Keratinocyte (primary cell): ENCODE results near the gene NEDD8.

Source experiments
- EZH2 ChIP-seq: IDR thresholded peaks from one replicate; pipeline ENCODE4 v1.6.1; 2012; ENCODE audit warnings: inconsistent platforms, mild to moderate bottlenecking, low read length, moderate library complexity
- TF ChIP-seq, protein P1 (sequence below), 3 experiments: IDR thresholded peaks in 1 of 3; conservative IDR thresholded peaks in 1 of 3; optimal IDR thresholded peaks in 1 of 3; 2 replicates in 2 of 3; 3 replicates in 1 of 3; pipeline versions ENCODE3 to v1.5.1; 2011; ENCODE audit warnings: low read length in 3 of 3, mild to moderate bottlenecking in 3 of 3, moderate library complexity in 2 of 3, control low read depth in 1 of 3, inconsistent platforms in 1 of 3; ENCODE audit not compliant: insufficient read depth in 2 of 3; ENCODE audit errors: extremely low read depth in 1 of 3

DNA sequence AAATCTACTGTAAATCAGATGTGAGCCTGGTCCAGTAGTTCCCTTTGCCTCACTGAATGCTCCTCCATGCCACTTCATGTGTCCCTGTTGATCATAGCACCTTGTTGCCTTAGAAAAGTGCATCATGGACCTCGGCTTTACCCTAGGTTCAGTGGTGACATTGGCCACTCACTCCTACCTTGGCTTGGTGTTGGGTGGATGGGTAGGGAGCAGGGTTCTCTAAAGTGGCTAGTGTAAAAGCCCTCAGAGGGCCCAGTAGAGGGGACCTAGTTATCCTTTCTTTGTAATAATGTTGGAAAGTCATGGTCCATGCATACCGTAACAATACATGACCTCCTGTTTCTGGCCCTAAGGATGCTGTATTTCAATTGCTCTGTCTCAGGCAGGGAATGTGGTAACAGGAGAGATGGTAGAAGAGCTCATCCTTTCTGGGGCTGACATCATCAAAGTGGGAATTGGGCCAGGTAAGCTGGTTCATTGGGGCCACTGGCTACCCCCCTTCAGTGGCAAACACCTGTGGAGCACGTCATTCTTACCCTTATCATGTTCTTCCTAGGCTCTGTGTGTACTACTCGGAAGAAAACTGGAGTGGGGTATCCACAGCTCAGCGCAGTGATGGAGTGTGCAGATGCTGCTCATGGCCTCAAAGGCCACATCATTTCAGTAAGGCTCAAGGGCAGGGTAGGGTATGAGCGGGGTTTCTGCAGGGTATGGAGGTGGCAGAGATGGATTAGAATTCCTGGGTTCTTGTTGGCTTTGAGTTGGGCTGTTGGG, 4.7 kb upstream of the NEDD8 start:
- TF ChIP-seq, protein P1, sequence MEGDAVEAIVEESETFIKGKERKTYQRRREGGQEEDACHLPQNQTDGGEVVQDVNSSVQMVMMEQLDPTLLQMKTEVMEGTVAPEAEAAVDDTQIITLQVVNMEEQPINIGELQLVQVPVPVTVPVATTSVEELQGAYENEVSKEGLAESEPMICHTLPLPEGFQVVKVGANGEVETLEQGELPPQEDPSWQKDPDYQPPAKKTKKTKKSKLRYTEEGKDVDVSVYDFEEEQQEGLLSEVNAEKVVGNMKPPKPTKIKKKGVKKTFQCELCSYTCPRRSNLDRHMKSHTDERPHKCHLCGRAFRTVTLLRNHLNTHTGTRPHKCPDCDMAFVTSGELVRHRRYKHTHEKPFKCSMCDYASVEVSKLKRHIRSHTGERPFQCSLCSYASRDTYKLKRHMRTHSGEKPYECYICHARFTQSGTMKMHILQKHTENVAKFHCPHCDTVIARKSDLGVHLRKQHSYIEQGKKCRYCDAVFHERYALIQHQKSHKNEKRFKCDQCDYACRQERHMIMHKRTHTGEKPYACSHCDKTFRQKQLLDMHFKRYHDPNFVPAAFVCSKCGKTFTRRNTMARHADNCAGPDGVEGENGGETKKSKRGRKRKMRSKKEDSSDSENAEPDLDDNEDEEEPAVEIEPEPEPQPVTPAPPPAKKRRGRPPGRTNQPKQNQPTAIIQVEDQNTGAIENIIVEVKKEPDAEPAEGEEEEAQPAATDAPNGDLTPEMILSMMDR (optimal IDR thresholded peaks at IDR 0.05 in 1 of 3, IDR thresholded peaks at IDR 0.05 in 1 of 3, conservative IDR thresholded peaks at IDR 0.05 in 1 of 3; ENCODE audit: extremely low read depth in 1 of 3, insufficient read depth in 2 of 3, low read length in 3 of 3) = no peak
- no peak for TF ChIP-seq EZH2
